Endodermal cell (in vitro differentiated cells): ENCODE data around the gene PEX7. TPM values are rescaled to one million over a fixed set of nuclear protein-coding genes. Genes with fewer than 3 reads are reported as not detected.

Experiments used
- DNase-seq: peaks from one replicate; pipeline ENCODE4 v3.0.0-alpha.2; 2017
- H3K27ac ChIP-seq: 2 replicates; pipeline ENCODE4 v1.5.1; 2013; ENCODE audit warnings: mild to moderate bottlenecking, low read depth, low read length, moderate library complexity
- H3K27me3 ChIP-seq: 2 replicates; pipeline ENCODE4 v1.6.1; 2013; ENCODE audit warnings: mild to moderate bottlenecking, low read length, moderate library complexity; ENCODE audit not compliant: insufficient read depth, control insufficient read depth, poor library complexity, severe bottlenecking
- H3K36me3 ChIP-seq: 2 replicates; pipeline ENCODE4 v1.7.0; 2013; ENCODE audit warnings: mild to moderate bottlenecking, low read length, moderate library complexity; ENCODE audit not compliant: control insufficient read depth, insufficient read depth
- H3K4me1 ChIP-seq: one replicate; pipeline ENCODE4 v1.7.0; 2013; ENCODE audit warnings: low read length; ENCODE audit not compliant: control insufficient read depth, insufficient read depth
- H3K4me3 ChIP-seq: 2 replicates; pipeline ENCODE4 v1.5.1; 2013; ENCODE audit warnings: mild to moderate bottlenecking, low read length, moderate library complexity
- H3K9ac ChIP-seq: 2 replicates; pipeline ENCODE4 v1.6.1; 2013; ENCODE audit warnings: mild to moderate bottlenecking, low read length, moderate library complexity; ENCODE audit not compliant: poor library complexity, severe bottlenecking; ENCODE audit errors: extremely low read depth
- H3K9me3 ChIP-seq: 2 replicates; pipeline ENCODE4 v1.6.1; 2013; ENCODE audit warnings: mild to moderate bottlenecking, low read length, moderate library complexity; ENCODE audit not compliant: control insufficient read depth
- H3K27ac Mint-ChIP-seq: 2 replicates; pipeline ENCODE4 v1.8.0; 2020; ENCODE audit warnings: mixed read lengths
- H3K27me3 Mint-ChIP-seq: 2 replicates; pipeline ENCODE4 v1.8.0; 2021; ENCODE audit warnings: mild to moderate bottlenecking, mixed read lengths; ENCODE audit not compliant: insufficient read depth
- H3K36me3 Mint-ChIP-seq: 2 replicates; pipeline ENCODE4 v1.8.0; 2020; ENCODE audit warnings: low read depth, mixed read lengths
- H3K4me1 Mint-ChIP-seq: 2 replicates; pipeline ENCODE4 v1.8.0; 2020; ENCODE audit warnings: mixed read lengths
- H3K4me3 Mint-ChIP-seq: 2 replicates; pipeline ENCODE4 v1.8.0; 2020; ENCODE audit warnings: mild to moderate bottlenecking, moderate library complexity, mixed read lengths
- H3K9me3 Mint-ChIP-seq: 2 replicates; pipeline ENCODE4 v1.8.0; 2020; ENCODE audit warnings: mild to moderate bottlenecking, mixed read lengths
- WGBS, 2 experiments: methylation state at CpG; one replicate each; pipeline versions ENCODE4 v1.1.5 to v1.1.7; 2013; ENCODE audit warnings: missing lambda C conversion rate in 2 of 2, mixed read lengths in 1 of 2; ENCODE audit not compliant: insufficient coverage in 1 of 2, insufficient read length in 1 of 2; 5-methylcytosine and 5-hydroxymethylcytosine counted together
- total RNA-seq, 2 donors: library from RNA; stranded (reverse); fragmentation: NEBNext Ultra II Directional in 1 of 2; extraction: Animal tissue kit (Norgen Biotek cat#: 25700) in 1 of 2; gene quantifications; 2 replicates in 1 of 2; 3 replicates in 1 of 2; pipeline ENCODE4 v1.2.1, GENCODE V29; 2021
- TF ChIP-seq, protein P1 (sequence below): fragments of 200-600 bp; sonication (generic); conservative IDR thresholded peaks from 2 replicates; pipeline ENCODE4 v1.5.0; 2021; ENCODE audit warnings: antibody characterized with exemption, mild to moderate bottlenecking

The PEX7 gene
- total RNA-seq, 2 donors from 2014 or later = 11.2 to 11.6 TPM

DNA sequence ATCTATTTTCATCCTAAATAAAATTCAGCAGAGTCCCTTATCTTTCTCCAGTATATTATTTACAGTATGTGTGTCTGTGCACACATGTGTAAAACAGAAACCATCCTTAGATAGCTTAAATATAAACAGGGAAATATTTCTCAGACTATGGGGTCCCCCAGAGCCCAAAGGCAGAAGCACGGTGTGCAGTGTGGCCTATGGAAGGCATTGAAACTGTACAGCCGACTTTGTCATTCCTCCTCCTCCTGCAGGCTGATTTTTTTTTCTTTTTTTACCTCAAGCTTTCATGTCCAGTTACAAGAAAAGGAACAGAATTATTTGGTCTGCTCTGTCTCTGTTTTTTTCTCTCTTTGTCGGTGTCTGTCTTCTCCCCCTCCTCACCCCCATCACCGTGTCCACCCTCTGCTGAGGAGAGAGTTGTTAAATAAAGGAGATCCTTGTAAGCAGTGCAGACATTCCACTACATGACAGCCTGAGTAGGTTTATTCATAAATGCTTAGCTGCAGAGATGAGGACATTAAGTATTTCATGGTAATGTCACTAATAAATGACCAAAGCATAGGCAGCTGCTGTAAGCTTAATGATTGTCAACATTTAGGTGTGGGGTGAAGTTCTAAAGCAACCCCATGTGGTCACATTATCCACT, 67.9 kb downstream of the PEX7 start:
- Mint-ChIP-seq H3K4me3 (no peak overlapping the region), H3K4me1 (peaks cover 11% of the 10 kb centered on the region), H3K27ac (no peak overlapping the region), H3K9me3 (no peaks in the 10 kb centered on the region), H3K27me3 (no peaks in the 10 kb centered on the region), H3K36me3 (no peaks in the 10 kb centered on the region)
- H3K9me3 ChIP-seq = no peaks in the 10 kb centered on the region
- DNase-seq = no peak
- H3K36me3 ChIP-seq = no peaks in the 10 kb centered on the region
- 89 to 100% methylated on average over 2 to 3 of the region's 4 CpGs for WGBS, 2 experiments
- no peak overlapping the region for H3K9ac ChIP-seq
- TF ChIP-seq, protein P1, sequence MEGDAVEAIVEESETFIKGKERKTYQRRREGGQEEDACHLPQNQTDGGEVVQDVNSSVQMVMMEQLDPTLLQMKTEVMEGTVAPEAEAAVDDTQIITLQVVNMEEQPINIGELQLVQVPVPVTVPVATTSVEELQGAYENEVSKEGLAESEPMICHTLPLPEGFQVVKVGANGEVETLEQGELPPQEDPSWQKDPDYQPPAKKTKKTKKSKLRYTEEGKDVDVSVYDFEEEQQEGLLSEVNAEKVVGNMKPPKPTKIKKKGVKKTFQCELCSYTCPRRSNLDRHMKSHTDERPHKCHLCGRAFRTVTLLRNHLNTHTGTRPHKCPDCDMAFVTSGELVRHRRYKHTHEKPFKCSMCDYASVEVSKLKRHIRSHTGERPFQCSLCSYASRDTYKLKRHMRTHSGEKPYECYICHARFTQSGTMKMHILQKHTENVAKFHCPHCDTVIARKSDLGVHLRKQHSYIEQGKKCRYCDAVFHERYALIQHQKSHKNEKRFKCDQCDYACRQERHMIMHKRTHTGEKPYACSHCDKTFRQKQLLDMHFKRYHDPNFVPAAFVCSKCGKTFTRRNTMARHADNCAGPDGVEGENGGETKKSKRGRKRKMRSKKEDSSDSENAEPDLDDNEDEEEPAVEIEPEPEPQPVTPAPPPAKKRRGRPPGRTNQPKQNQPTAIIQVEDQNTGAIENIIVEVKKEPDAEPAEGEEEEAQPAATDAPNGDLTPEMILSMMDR = no peak
- H3K27ac ChIP-seq = peak overlapping the region; percentile 9
- no peaks in the 10 kb centered on the region for H3K27me3 ChIP-seq
- H3K4me1 ChIP-seq = peaks cover 11% of the 10 kb centered on the region
- no peak overlapping the region for H3K4me3 ChIP-seq

DNA sequence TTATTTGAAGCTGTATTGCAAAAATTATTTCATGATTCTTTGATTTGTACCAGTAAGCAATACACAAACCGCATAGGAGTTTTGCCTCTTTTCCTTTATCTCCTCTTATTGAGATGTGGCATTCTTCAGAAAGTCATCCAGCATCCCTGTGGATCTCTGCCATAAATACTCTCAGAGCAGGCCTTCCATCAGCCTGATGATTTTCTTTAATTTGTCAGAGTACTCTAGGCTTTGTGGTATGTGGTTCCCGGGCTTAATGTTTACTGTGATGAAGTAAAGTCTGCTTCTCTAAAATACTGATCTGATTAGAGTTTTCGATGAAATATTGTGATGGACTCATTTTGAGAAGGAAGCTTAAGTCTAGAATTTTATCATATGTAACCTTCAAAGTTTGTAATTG, 68.6 kb downstream of the PEX7 start:
- no peaks in the 10 kb centered on the region for H3K27me3 ChIP-seq
- H3K4me1 Mint-ChIP-seq = peaks cover 17% of the 10 kb centered on the region
- H3K4me1 ChIP-seq = peaks cover 11% of the 10 kb centered on the region
- H3K9me3 ChIP-seq = no peaks in the 10 kb centered on the region
- H3K36me3 ChIP-seq = no peaks in the 10 kb centered on the region
- no peaks in the 10 kb centered on the region for H3K9me3 Mint-ChIP-seq
- no peak overlapping the region for H3K4me3 ChIP-seq
- no peak overlapping the region for H3K27ac ChIP-seq
- no peak overlapping the region for H3K9ac ChIP-seq
- no peaks in the 10 kb centered on the region for H3K27me3 Mint-ChIP-seq
- TF ChIP-seq, protein P1 = no peak
- H3K27ac Mint-ChIP-seq = no peak overlapping the region
- 92 to 97% methylated on average over 3 of the region's 3 CpGs for WGBS, 2 experiments
- H3K36me3 Mint-ChIP-seq = no peaks in the 10 kb centered on the region
- no peak overlapping the region for H3K4me3 Mint-ChIP-seq
- DNase-seq = no peak

DNA sequence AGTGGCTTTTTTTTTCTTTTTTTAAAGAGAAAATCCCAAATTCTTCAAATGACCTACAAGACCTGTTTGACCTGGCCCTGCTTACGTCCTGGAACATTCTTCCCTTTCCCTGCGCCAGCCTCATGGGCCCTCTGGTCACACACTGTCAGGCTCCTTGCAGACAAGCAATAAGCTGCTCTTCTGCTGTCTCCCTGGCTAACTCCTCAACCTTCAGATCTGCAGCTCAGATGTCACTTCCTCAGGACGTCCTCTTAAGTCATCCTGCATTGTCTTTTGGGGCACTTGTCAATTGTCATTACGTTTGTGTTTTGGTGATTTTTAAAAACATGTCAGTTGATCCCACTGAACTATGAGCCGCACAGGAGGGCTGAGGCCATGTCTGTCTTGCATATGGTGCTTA, 70.8 kb downstream of the PEX7 start:
- TF ChIP-seq, protein P1 = no peak
- H3K27ac Mint-ChIP-seq = no peak overlapping the region
- no peaks in the 10 kb centered on the region for H3K27me3 Mint-ChIP-seq
- H3K4me1 Mint-ChIP-seq = peaks cover 12% of the 10 kb centered on the region
- Histone ChIP-seq H3K36me3 (peaks cover 1% of the 10 kb centered on the region), H3K27me3 (no peaks in the 10 kb centered on the region), H3K9ac (no peak overlapping the region), H3K4me1 (peaks cover 6% of the 10 kb centered on the region), H3K4me3 (no peak overlapping the region), H3K27ac (no peak overlapping the region), H3K9me3 (no peaks in the 10 kb centered on the region)
- DNase-seq = no peak
- H3K4me3 Mint-ChIP-seq = no peak overlapping the region
- H3K9me3 Mint-ChIP-seq = no peaks in the 10 kb centered on the region
- no peaks in the 10 kb centered on the region for H3K36me3 Mint-ChIP-seq
- WGBS, 2 experiments = 89 to 96% methylated on average over 4 to 5 of the region's 5 CpGs
